GM12891 (cell line): ENCODE data around the gene SCG5.

Source experiments
- POLR2A ChIP-seq: IDR thresholded peaks from 2 replicates; pipeline ENCODE4 v1.6.1; 2011; ENCODE audit warnings: low read depth, low read length, control low read depth
- POLR2AphosphoS5 ChIP-seq: IDR thresholded peaks from 2 replicates; pipeline ENCODE4 v1.6.1; 2011; ENCODE audit warnings: low read depth, low read length, control low read depth

DNA sequence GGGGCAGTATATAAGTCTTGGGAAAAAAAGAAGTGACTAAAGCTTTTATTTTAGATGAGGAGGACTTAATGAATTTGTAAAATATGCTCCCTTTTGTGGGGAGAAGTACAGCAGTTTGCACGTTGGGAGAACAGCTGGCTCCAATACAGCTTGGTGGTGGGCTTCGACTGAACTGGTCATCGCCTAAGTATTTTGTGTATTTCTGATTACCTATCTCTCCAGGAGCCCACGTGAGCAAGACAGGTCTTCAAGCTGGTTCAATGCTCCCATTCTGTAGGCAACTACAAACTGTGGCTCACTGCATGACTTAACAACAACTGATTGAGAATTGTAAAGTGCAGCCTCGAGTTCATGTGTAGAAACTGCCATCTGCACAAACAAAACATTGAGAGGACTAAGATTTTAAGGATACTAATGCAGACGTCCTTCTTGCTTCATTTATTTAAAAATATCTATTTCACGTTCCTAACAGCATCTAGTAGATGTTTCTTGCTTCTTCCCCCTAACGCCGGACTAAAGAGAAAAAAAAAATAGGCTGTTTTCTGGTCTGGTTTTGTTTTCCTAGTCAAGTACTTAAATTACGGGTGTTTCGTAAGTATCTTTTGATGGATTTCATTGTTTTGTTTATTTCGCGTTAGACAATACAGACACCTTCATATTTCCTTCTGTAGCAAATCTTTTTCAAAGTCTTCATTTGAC, 74.9 kb downstream of the SCG5 start:
- TF ChIP-seq POLR2AphosphoS5 (no peak), POLR2A (no peak)
